H9 (cell line): Measurements from ENCODE around the gene CTNNA3. TPM values are rescaled to one million over a fixed set of nuclear protein-coding genes. Genes with fewer than 3 reads are reported as not detected.

ENCODE experiments used
- DNase-seq: peaks from one replicate; pipeline ENCODE4 v3.0.0-alpha.2; 2017
- H2AFZ ChIP-seq: one replicate; pipeline ENCODE4 v1.6.1; 2013; ENCODE audit warnings: mild to moderate bottlenecking, low read length, control low read depth, moderate library complexity
- H2AK5ac ChIP-seq: 2 replicates; pipeline ENCODE4 v1.6.1; 2013; ENCODE audit warnings: low read length, control low read depth, mixed read lengths; ENCODE audit not compliant: insufficient read length
- H2BK120ac ChIP-seq: one replicate; pipeline ENCODE4 v1.6.1; 2013; ENCODE audit warnings: low read depth, mild to moderate bottlenecking, low read length, control low read depth, inconsistent platforms; ENCODE audit not compliant: poor library complexity, severe bottlenecking
- H2BK12ac ChIP-seq: 2 replicates; pipeline ENCODE4 v1.6.1; 2013; ENCODE audit warnings: low read length, control low read depth, mixed read lengths, low read depth; ENCODE audit not compliant: insufficient read length
- H2BK15ac ChIP-seq: 2 replicates; pipeline ENCODE4 v1.6.1; 2013; ENCODE audit warnings: low read depth, low read length, control low read depth
- H2BK20ac ChIP-seq: one replicate; pipeline ENCODE4 v1.6.1; 2013; ENCODE audit warnings: low read depth, mild to moderate bottlenecking, low read length, control low read depth, inconsistent platforms; ENCODE audit not compliant: poor library complexity, severe bottlenecking
- H2BK5ac ChIP-seq: 2 replicates; pipeline ENCODE4 v1.6.1; 2013; ENCODE audit warnings: low read length, control low read depth, mixed read lengths; ENCODE audit not compliant: insufficient read length
- H3K14ac ChIP-seq: 2 replicates; pipeline ENCODE4 v1.6.1; 2013; ENCODE audit warnings: low read length, control low read depth; ENCODE audit not compliant: insufficient read depth
- H3K18ac ChIP-seq: 2 replicates; pipeline ENCODE4 v1.6.1; 2013; ENCODE audit warnings: low read depth, mild to moderate bottlenecking, mixed read lengths, low read length, control low read depth; ENCODE audit not compliant: insufficient read length
- H3K23ac ChIP-seq: 2 replicates; pipeline ENCODE4 v1.6.1; 2013; ENCODE audit warnings: low read length, control low read depth, mixed read lengths, low read depth; ENCODE audit not compliant: insufficient read length
- H3K23me2 ChIP-seq: 2 replicates; pipeline ENCODE4 v1.6.1; 2013; ENCODE audit warnings: low read depth, mild to moderate bottlenecking, mixed read lengths, low read length, control low read depth; ENCODE audit not compliant: insufficient read length, poor library complexity, severe bottlenecking
- H3K27ac ChIP-seq: 2 replicates; pipeline ENCODE4 v1.5.1; 2013; ENCODE audit warnings: low read length, control low read depth, mixed read lengths, low read depth; ENCODE audit not compliant: insufficient read length
- H3K27me3 ChIP-seq: 2 replicates; pipeline ENCODE4 v1.6.1; 2013; ENCODE audit warnings: low read length, control low read depth, inconsistent platforms; ENCODE audit not compliant: insufficient read depth
- H3K4ac ChIP-seq: 2 replicates; pipeline ENCODE4 v1.6.1; 2013; ENCODE audit warnings: low read depth, mild to moderate bottlenecking, control low read depth, inconsistent platforms, low read length, moderate library complexity
- H3K4me1 ChIP-seq: 2 replicates; pipeline ENCODE4 v1.6.1; 2013; ENCODE audit warnings: low read length, control low read depth, inconsistent platforms; ENCODE audit not compliant: insufficient read depth
- H3K4me2 ChIP-seq: 2 replicates; pipeline ENCODE4 v1.6.1; 2013; ENCODE audit warnings: low read length, control low read depth, mixed read lengths; ENCODE audit not compliant: insufficient read length, insufficient read depth
- H3K56ac ChIP-seq: 2 replicates; pipeline ENCODE4 v1.6.1; 2013; ENCODE audit warnings: low read depth, mild to moderate bottlenecking, mixed read lengths, low read length, control low read depth; ENCODE audit not compliant: insufficient read length
- H3K79me1 ChIP-seq: 2 replicates; pipeline ENCODE4 v1.6.1; 2013; ENCODE audit warnings: low read depth, mild to moderate bottlenecking, moderate library complexity, low read length, control low read depth, inconsistent platforms; ENCODE audit not compliant: insufficient read depth, poor library complexity, severe bottlenecking
- H3K79me2 ChIP-seq: 2 replicates; pipeline ENCODE4 v1.6.1; 2013; ENCODE audit warnings: low read length, control low read depth, inconsistent platforms; ENCODE audit not compliant: insufficient read depth
- H3K9ac ChIP-seq: 2 replicates; pipeline ENCODE4 v1.6.1; 2013; ENCODE audit warnings: low read length, control low read depth, mixed read lengths; ENCODE audit not compliant: insufficient read length; ENCODE audit errors: extremely low read depth
- H3K9me3 ChIP-seq: one replicate; pipeline ENCODE4 v1.6.1; 2013; ENCODE audit warnings: low read depth, low read length, inconsistent platforms; ENCODE audit not compliant: control insufficient read depth
- H3T11ph ChIP-seq: one replicate; pipeline ENCODE4 v1.6.1; 2013; ENCODE audit warnings: mild to moderate bottlenecking, low read length, control low read depth, inconsistent platforms
- H4K20me1 ChIP-seq: one replicate; pipeline ENCODE4 v1.6.1; 2013; ENCODE audit not compliant: control insufficient read depth, insufficient read length, insufficient read depth
- H4K5ac ChIP-seq: 2 replicates; pipeline ENCODE4 v1.6.1; 2013; ENCODE audit warnings: low read depth, mild to moderate bottlenecking, mixed read lengths, low read length, control low read depth; ENCODE audit not compliant: insufficient read length
- H4K8ac ChIP-seq: replicated peaks from 2 replicates; pipeline ENCODE4 v1.6.1; 2013; ENCODE audit warnings: low read length, control low read depth, mixed read lengths, low read depth; ENCODE audit not compliant: insufficient read length
- H4K91ac ChIP-seq: 2 replicates; pipeline ENCODE4 v1.6.1; 2013; ENCODE audit warnings: low read depth, mild to moderate bottlenecking, moderate library complexity, mixed read lengths, low read length, control low read depth; ENCODE audit not compliant: insufficient read length
- H3K27ac Mint-ChIP-seq, 3 experiments: 2 replicates in 2 of 3; 3 replicates in 1 of 3; pipeline ENCODE4 v1.8.0; 2020 to 2021; ENCODE audit warnings: mixed read lengths in 3 of 3, mild to moderate bottlenecking in 1 of 3, moderate library complexity in 1 of 3
- H3K27me3 Mint-ChIP-seq: 2 replicates; pipeline ENCODE4 v1.8.0; 2021; ENCODE audit warnings: low read depth, mild to moderate bottlenecking, moderate library complexity, mixed read lengths
- H3K36me3 Mint-ChIP-seq, 3 experiments: 2 replicates in 2 of 3; 3 replicates in 1 of 3; pipeline ENCODE4 v1.8.0; 2020 to 2021; ENCODE audit warnings: low read depth in 3 of 3, mixed read lengths in 3 of 3; ENCODE audit not compliant: insufficient read depth in 1 of 3
- H3K4me1 Mint-ChIP-seq, 2 experiments: 2 replicates each; pipeline ENCODE4 v1.8.0; 2020; ENCODE audit warnings: mixed read lengths in 2 of 2
- H3K4me3 Mint-ChIP-seq, 2 experiments: 2 replicates in 1 of 2; 3 replicates in 1 of 2; pipeline ENCODE4 v1.8.0; 2020 to 2021; ENCODE audit warnings: mild to moderate bottlenecking in 2 of 2, mixed read lengths in 2 of 2, moderate library complexity in 1 of 2
- H3K9me3 Mint-ChIP-seq, 2 experiments: 2 replicates in 1 of 2; 3 replicates in 1 of 2; pipeline ENCODE4 v1.8.0; 2020; ENCODE audit warnings: mild to moderate bottlenecking in 2 of 2, mixed read lengths in 2 of 2, moderate library complexity in 1 of 2
- WGBS: extraction: QIAGEN DNeasy Blood & Tissue Kit; methylation state at CpG from one replicate; pipeline ENCODE4 v1.1.7; 2013; ENCODE audit warnings: missing lambda C conversion rate, low lambda C conversion rate, mixed read lengths; ENCODE audit not compliant: insufficient read length; ENCODE audit errors: extremely low coverage; 5-methylcytosine and 5-hydroxymethylcytosine counted together
- total RNA-seq: library from RNA; stranded (reverse); gene quantifications from 2 replicates; pipeline ENCODE4 v1.2.1, GENCODE V29; 2021
- TF ChIP-seq, protein P1 (sequence below): fragments of 200-600 bp; sonication (generic); conservative IDR thresholded peaks from 3 replicates; pipeline ENCODE4 v1.8.0; 2021; ENCODE audit warnings: antibody characterized with exemption, mild to moderate bottlenecking

Gene CTNNA3
- total RNA-seq, 1 experiment from 2014 or later = 3.3 TPM

DNA sequence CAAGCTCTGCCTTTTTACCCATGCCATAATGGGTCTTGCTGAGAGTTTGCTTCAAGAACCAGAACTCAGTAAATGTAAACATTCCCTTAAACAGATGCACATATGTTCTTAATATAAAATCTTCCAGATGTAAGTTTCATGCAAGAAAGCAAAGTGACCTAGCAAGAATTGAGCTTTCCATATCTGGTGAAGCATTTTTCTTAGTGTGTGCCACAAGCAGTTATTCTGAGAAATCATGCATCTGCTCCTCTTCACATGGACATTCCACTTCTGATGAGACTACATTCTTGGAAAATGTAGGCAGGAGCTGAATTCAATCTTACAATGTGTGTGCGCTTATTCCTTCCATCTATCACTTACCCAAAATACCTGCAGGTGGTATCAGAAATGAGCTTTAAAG lies 997.9 kb downstream of the CTNNA3 start:
- no CpG with 5 or more reads among the region's 1 CpG for WGBS
- Histone ChIP-seq H3K14ac (no peak overlapping the region), H2BK15ac (no peak overlapping the region)

More for the DNA sequence above, 997.9 kb downstream of the CTNNA3 start:
- no peaks in the 10 kb centered on the region for H3K27me3 ChIP-seq
- no peak overlapping the region for H3K18ac ChIP-seq
- no peak overlapping the region for H3T11ph ChIP-seq
- H2BK5ac ChIP-seq = no peak overlapping the region
- no peak overlapping the region for H2BK12ac ChIP-seq
- H4K91ac ChIP-seq = no peak overlapping the region
- no peaks in the 10 kb centered on the region for H3K79me1 ChIP-seq
- Mint-ChIP-seq H3K4me3 (no peak overlapping the region), H3K27ac (no peak overlapping the region), H3K9me3 (peaks cover under 1 to 3% of the 10 kb centered on the region in 2 experiments; a peak in 4 of 5 replicates), H3K27me3 (no peaks in the 10 kb centered on the region), H3K4me1 (no peaks in the 10 kb centered on the region), H3K36me3 (no peaks in the 10 kb centered on the region; a peak in 1 of 7 replicates)
- H4K20me1 ChIP-seq = no peaks in the 10 kb centered on the region
- no peak overlapping the region for H3K4ac ChIP-seq
- no peaks in the 10 kb centered on the region for H3K9me3 ChIP-seq
- no peak overlapping the region for H2BK20ac ChIP-seq
- DNase-seq = no peak
- no peaks in the 10 kb centered on the region for H3K79me2 ChIP-seq
- no peak overlapping the region for H3K4me2 ChIP-seq
- no peak overlapping the region for H3K9ac ChIP-seq
- TF ChIP-seq, protein P1, sequence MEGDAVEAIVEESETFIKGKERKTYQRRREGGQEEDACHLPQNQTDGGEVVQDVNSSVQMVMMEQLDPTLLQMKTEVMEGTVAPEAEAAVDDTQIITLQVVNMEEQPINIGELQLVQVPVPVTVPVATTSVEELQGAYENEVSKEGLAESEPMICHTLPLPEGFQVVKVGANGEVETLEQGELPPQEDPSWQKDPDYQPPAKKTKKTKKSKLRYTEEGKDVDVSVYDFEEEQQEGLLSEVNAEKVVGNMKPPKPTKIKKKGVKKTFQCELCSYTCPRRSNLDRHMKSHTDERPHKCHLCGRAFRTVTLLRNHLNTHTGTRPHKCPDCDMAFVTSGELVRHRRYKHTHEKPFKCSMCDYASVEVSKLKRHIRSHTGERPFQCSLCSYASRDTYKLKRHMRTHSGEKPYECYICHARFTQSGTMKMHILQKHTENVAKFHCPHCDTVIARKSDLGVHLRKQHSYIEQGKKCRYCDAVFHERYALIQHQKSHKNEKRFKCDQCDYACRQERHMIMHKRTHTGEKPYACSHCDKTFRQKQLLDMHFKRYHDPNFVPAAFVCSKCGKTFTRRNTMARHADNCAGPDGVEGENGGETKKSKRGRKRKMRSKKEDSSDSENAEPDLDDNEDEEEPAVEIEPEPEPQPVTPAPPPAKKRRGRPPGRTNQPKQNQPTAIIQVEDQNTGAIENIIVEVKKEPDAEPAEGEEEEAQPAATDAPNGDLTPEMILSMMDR = no peak
- no peak overlapping the region for H4K8ac ChIP-seq
- no peaks in the 10 kb centered on the region for H3K23me2 ChIP-seq
- H3K23ac ChIP-seq = no peak overlapping the region
- H3K4me1 ChIP-seq = no peaks in the 10 kb centered on the region
- H3K27ac ChIP-seq = no peak overlapping the region
- H4K5ac ChIP-seq = no peak overlapping the region
- no peak overlapping the region for H2AFZ ChIP-seq
- H2AK5ac ChIP-seq = no peak overlapping the region
- no peak overlapping the region for H2BK120ac ChIP-seq
- no peak overlapping the region for H3K56ac ChIP-seq
